Colon (tissue), 2 donors: Measurements from ENCODE around the gene LIPJ.

Source experiments
- FAIRE-seq: peaks from 2 replicates; lab custom pipeline; 2012; peaks lifted over from hg19 to GRCh38; lab: Jason Lieb, UNC
- donor health status: control.
- donor health status: control.

The LIPJ gene, protein sequence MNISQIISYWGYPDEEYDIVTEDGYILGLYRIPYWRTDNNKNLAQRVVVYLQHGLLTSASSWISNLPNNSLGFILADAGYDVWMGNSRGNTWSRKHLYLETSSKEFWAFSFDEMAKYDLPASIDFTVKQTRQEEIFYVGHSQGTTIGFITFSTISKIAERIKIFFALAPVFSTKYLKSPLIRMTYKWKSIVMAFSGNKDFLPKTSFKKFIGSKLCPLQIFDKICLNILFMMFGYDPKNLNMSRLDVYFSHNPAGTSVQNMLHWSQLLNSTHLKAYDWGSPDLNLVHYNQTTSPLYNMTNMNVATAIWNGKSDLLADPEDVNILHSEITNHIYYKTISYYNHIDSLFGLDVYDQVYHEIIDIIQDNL

DNA sequence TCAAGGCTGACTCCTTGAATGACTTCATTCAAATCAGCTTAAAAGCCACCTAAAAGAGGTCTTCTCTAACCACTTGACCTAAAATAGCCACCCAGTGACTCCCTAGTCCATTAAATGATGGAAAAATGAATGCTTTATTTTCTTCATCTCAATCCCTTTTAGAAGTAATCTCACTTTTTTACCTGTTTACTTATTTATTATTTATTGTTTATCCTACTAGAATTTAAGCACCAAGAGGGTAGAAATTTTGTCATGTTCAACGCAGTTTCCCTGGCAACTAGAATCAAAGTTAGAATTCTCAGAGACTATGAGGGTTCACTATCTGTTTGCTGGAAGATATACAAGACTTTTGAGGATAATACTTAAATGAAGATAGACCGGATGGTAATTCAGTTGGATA lies at the start of gene LIPJ:
LIPJ (plus strand) TSS at position 301 of the 400 bp plus-strand sequence. CDS start 3,926 bp downstream, outside the sequence.
- no peak for FAIRE-seq

GRCh38 chr10:88537322-88537721 lies 49.2 kb upstream of the LIPJ start:
- no peak for FAIRE-seq

GRCh38 chr10:88538048-88538447 lies 48.5 kb upstream of the LIPJ start:
- no peak for FAIRE-seq

DNA sequence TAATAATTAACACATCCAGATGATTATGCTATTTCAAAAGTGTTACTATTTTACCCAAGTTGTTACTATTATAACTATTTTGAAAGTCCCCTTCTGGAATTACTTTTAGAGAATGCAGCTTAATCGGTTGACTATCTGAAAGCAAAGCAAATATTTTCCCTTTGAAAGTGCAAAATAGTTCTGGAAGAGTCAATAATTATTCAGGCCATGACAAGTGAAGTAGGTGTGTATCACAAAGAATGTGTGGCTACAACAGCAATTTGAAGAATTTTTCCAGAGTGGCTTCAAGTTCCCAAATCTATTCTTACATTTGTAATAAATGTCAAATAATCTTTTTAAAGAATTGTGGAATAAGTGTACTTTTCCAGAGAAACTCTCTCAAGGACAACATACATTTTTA lies 46.2 kb upstream of the LIPJ start:
- no peak for FAIRE-seq

DNA sequence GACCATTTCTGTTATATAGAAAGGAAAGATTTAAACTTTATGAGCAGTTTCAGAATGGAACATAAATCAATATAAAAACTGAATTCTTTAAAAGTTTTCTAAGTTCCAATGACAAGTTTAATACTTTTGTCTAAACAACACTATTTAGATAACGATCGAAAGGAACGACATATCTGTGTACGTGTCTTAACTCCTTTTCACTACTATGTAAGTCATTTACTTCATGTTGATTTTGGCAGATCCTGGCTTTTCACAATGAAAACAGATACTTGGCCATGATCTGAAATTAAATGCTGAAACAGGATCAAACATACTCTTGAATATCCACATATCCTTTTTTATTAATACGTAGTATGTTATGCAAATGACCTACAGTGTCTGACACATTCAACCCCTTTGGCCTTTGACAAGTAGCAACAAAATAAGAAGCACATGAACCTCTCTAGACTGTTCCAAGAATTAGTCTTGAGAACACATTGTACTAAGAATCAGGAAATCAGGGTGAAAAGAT lies 45.4 kb upstream of the LIPJ start:
- FAIRE-seq, result no peak

GRCh38 chr10:88542522-88542921 lies 44.0 kb upstream of the LIPJ start:
- no peak for FAIRE-seq

DNA sequence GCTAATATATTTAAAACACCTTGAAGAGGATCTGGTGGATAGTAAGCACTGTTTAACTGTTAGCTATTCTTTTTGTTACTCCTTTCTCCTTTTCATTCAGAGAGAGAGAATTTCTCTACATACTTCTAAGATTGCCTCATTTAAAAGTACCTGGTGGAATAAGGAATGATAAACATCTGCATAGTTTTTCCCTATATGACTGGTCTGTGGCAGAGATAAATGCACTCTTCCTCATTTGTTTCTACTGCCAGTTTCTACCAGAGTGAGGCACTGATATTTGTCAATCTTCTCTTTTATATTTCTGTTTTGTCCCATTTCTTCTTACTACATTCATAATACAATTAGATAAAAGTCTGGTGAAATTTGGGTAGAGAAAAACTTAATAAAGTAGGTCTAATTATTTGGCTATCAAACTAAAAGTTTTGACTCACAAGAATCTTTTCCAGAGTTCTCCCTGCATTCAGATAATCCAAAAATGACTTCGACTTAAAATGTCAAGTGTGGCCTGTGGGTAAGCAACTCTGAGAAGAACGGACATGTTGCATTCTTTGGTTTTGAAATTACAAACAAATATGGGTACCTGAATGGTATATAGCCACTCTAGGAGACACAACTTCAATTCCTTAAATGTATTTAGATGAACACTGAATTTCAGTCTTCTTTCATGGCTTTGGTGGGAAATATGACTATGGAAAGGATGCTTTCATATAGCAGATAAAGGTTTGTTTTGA lies 42.3 kb upstream of the LIPJ start:
- FAIRE-seq, result no peak

DNA sequence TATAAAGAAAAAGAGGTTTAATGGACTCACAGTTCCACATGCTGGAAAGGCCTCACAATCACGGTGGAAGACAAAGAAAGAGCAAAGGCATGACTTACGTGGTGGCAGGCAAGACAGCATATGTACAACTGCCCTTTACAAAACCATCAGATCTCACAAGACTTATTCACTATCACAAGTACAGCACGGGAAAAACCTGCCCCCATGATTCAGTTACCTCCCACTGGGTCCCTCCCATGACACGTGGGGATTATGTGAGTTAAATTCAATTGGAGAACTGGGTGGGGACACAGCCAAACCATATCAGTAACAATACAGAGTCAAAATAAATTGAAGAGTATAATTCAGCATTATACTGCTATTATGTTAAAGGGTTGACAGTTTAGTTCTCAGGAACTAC lies 41.2 kb upstream of the LIPJ start:
- FAIRE-seq, result no peak

GRCh38 chr10:88546497-88546896 lies 40.1 kb upstream of the LIPJ start:
- no peak for FAIRE-seq

GRCh38 chr10:88551246-88551645 lies 35.3 kb upstream of the LIPJ start:
- no peak for FAIRE-seq

GRCh38 chr10:88553116-88553752 lies 33.3 kb upstream of the LIPJ start:
- FAIRE-seq, result peak; percentile 65

DNA sequence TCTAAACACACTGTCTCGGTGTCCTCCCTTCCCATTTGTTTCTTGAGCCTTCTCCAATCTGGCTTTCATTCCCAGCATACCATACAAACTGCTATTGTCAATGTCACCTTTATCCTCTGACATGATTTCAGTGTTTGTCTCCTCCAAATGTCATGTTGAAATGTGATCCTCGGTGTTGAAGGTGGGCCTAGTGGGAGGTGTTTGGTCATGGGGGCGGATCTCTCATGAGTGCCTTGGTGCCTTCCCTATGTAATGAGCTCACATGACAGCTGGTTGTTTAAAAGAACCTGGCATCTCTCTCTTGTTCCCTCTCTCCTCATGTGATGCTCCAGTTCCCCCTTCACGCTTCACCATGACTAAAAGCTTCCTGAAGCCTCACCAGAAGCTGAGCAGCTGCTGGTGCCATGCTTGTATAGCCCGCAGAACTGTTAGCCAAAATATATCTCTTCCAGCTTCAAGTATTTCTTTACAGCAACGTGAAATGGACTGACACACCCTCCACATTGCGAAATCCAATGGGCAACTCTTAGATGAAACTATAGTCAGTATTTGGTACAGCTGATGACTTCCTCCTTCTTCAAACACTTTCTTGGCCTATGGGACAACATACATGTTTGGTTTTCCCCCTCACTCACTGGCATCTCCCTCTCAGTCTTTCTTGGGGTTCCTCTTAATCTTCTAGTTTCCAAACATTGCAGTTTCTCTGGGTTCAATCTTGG lies 31.2 kb upstream of the LIPJ start:
- FAIRE-seq, result no peak

DNA sequence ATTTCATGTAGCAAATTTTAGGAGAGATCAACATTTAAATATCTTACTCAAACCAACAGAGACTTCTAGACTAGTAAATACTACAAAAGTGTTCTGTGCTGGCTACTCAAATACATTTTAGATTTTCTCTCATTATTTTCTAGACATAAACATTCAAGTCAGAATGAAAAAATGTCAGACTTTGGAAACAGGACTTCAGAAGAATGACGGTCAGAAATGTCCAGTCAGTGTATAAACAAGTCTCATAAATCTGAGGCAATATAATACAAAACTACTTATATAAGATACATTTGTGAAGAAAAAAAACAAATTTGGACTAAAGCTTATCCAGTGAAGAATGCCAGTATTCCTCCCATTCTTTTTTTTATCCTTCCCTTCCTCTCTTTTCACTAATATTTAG lies 29.3 kb upstream of the LIPJ start:
- FAIRE-seq, result no peak

DNA sequence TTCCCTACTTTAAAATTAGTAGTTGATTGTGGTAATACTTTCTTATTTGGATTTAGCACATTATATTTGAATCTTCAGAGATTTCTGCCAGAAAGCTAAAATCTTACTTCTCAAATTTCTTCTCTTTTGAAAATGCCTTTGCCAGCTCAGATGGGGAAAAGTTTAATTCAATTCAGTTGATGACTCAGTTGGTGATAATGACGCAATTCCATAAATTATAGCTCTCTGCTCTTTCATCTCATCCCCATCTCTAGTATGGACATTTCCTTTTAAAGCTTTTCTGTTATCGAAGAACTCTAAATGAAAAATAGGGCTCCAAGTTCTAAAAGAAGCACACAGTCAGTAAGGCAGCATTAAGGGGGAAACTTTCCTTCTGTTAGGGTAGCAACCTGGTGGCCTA lies 28.9 kb upstream of the LIPJ start:
- FAIRE-seq, result no peak

DNA sequence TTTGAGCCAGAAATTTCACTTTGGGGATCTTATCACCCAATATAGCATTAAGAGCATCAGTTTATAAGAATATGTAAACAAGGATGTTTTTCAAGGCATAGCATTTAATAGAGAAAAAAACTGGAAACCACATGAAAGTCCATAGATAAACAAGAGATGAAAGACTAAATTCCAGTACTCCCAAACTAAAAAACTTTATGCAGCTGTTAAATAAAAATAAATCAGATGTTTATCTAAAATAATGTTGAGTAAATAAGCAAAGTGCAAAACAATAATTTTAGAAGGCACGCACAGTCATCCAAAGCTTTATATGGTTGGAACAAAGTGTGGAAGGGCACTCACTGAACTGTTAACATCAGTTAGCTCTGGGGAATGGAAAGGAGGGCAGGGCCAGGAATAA lies 24.4 kb upstream of the LIPJ start:
- no peak for FAIRE-seq

- FAIRE-seq, result no peak
Measured at GRCh38 chr10:88565072-88565471, 21.5 kb upstream of the LIPJ start.

- FAIRE-seq, result no peak
Measured at GRCh38 chr10:88582411-88582805, 4.2 kb upstream of the LIPJ start.

DNA sequence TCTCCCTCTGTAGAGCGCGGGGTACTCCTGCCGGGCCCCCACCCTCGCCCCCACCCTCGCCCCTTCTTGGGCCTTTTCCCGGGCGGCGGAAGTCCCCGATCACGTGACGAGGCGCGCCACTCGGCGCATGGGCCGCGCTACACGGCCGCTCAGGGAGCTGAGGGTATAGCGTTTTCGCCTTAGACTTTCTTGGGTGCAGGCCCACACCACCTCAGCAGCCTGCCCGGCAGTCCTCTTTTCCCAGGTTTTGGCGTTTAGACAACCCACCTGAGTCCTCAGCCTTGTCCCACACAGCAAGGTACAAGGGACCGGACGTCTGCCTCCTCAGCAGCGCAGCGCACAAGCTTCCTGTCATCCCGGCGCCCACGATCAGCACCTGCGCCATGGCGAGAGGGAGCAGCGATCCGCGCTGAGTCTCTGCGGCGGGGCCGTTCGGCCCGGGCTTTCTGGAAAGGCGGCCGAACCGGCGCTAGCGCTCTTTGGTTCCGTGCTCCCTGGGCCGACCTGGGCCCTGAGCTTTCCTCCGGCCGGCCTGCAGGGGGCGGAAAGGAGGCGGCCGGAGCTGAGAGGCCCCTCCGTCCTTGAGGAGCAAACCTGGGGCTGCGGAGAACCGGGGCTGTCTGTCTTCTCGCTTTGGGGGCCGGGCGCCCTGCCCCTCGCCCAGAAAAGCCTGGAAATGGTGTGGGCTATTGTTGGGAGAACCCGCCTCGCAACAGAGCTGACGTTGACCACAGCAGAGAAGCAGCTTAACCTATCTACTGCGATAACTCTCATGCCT lies 3.6 kb upstream of the LIPJ start, which contains the start of gene RNLS:
RNLS (minus strand) TSS at position 513 of the 778 bp plus-strand sequence.
- no peak for FAIRE-seq

GRCh38 chr10:88583584-88583957 lies 3.0 kb upstream of the LIPJ start:
- FAIRE-seq, result no peak

DNA sequence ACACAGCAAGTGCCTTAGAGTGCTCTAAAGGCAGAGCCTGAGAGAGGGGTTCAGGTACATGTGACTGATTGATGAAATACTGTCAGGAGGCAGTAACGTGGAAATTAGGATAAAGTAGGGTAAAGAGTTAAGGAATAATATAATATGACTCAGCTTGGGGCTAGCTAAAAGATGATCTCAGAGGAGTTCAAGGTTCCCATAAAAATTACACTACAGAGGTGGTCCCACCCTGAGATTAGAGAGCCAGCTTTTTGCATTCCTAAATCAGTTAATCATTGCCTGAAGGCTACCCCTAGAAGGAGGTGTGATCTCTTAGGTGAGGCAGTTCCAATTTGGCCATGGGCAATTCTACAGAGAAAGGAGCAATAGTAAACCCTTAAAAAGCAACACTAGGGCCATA lies 5.8 kb downstream of the LIPJ start:
- FAIRE-seq, result no peak

GRCh38 chr10:88592906-88593305 lies 6.3 kb downstream of the LIPJ start:
- FAIRE-seq, result no peak

DNA sequence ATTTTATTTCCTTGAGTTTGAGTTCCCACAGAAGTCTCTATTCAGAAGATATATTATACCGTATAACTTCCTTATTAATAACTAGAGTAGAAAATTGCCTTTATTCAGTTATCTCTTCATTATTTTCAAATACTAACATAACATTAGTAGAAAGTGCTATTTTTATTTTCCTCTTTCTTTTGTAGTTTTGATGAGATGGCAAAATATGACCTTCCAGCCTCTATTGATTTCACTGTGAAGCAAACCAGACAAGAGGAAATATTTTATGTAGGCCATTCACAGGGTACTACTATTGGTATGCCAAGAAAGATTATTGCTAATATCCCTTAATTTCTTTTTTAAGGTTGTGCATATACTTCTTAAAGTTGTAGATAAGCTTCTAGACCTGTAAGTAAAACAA lies 7.9 kb downstream of the LIPJ start:
- no peak for FAIRE-seq
